WTC11 (cell line): ENCODE measurements around the gene LANCL2. TPM values are rescaled to one million over a fixed set of nuclear protein-coding genes. Genes with fewer than 3 reads are reported as not detected.

Source experiments
- ATAC-seq: fragments of 200-7000 bp; cut with Tn5 transposase; 2 replicates; pipeline ENCODE4 v1.10.0; 2021; ENCODE audit warnings: mild to moderate bottlenecking, moderate library complexity
- CTCF ChIA-PET: fragments of 300-600 bp; sonication (Branson Sonifier 250); formaldehyde crosslinking; loops from one replicate; lab custom pipeline; 2021; ENCODE audit warnings: antibody characterized with exemption; lab: Charles Lee
- POLR2A ChIA-PET: fragments of 350-600 bp; sonication (Branson Sonifier 250); formaldehyde crosslinking; loops from one replicate; lab custom pipeline; 2021; ENCODE audit warnings: antibody characterized with exemption; lab: Charles Lee
- DNase-seq: peaks from one replicate; pipeline ENCODE4 v3.0.0; 2021; ENCODE audit warnings: low spot score
- H3K27ac Mint-ChIP-seq: 2 replicates; pipeline ENCODE4 v1.8.0; 2021; ENCODE audit warnings: mixed read lengths
- H3K27me3 Mint-ChIP-seq: 2 replicates; pipeline ENCODE4 v1.8.0; 2021; ENCODE audit warnings: low read depth, mild to moderate bottlenecking, moderate library complexity, mixed read lengths
- H3K36me3 Mint-ChIP-seq: 2 replicates; pipeline ENCODE4 v1.8.0; 2021; ENCODE audit warnings: mixed read lengths
- H3K4me1 Mint-ChIP-seq: 2 replicates; pipeline ENCODE4 v1.8.0; 2022; ENCODE audit warnings: mixed read lengths
- H3K4me3 Mint-ChIP-seq: 2 replicates; pipeline ENCODE4 v1.8.0; 2021; ENCODE audit warnings: mild to moderate bottlenecking, moderate library complexity, mixed read lengths
- H3K9me3 Mint-ChIP-seq: 2 replicates; pipeline ENCODE4 v1.8.0; 2021; ENCODE audit warnings: mixed read lengths
- ATF2 ChIP-seq: sonication (generic); formaldehyde crosslinking; IDR thresholded peaks from 2 replicates; pipeline ENCODE4 v1.8.1; 2022; ENCODE audit warnings: low read depth, missing genetic modification reagents, borderline replicate concordance
- CBFB ChIP-seq: sonication (generic); formaldehyde crosslinking; IDR thresholded peaks from 2 replicates; pipeline ENCODE4 v1.8.1; 2022; ENCODE audit warnings: mild to moderate bottlenecking, low read depth, missing genetic modification reagents
- E2F1 ChIP-seq: sonication (generic); formaldehyde crosslinking; IDR thresholded peaks from 2 replicates; pipeline ENCODE4 v1.8.0; 2022; ENCODE audit warnings: mild to moderate bottlenecking, missing genetic modification reagents
- E2F5 ChIP-seq: sonication (generic); formaldehyde crosslinking; IDR thresholded peaks from 2 replicates; pipeline ENCODE4 v1.8.1; 2022; ENCODE audit warnings: mild to moderate bottlenecking, moderate library complexity, missing genetic modification reagents
- FOXJ3 ChIP-seq: sonication (generic); formaldehyde crosslinking; IDR thresholded peaks from 2 replicates; pipeline ENCODE4 v1.9.0; 2021; ENCODE audit warnings: missing genetic modification reagents, mild to moderate bottlenecking, borderline replicate concordance
- GABPB1 ChIP-seq: sonication (generic); formaldehyde crosslinking; IDR thresholded peaks from 2 replicates; pipeline ENCODE4 v1.8.1; 2023; ENCODE audit warnings: mild to moderate bottlenecking, missing genetic modification reagents
- GRHL2 ChIP-seq: fragments of 250-450 bp; sonication (Bioruptor Pico); IDR thresholded peaks from 2 replicates; pipeline ENCODE4 v1.8.0; 2022; ENCODE audit warnings: mild to moderate bottlenecking, moderate library complexity; ENCODE audit not compliant: insufficient replicate concordance, severe bottlenecking
- MYBL2 ChIP-seq: sonication (generic); formaldehyde crosslinking; IDR thresholded peaks from 2 replicates; pipeline ENCODE4 v1.8.1; 2023; ENCODE audit warnings: mild to moderate bottlenecking, moderate library complexity, missing genetic modification reagents
- NFATC4 ChIP-seq: fragments of 250-450 bp; sonication (Bioruptor Pico); IDR thresholded peaks from 2 replicates; pipeline ENCODE4 v1.9.0; 2021; ENCODE audit warnings: mild to moderate bottlenecking
- NR1H2 ChIP-seq: sonication (generic); formaldehyde crosslinking; IDR thresholded peaks from 2 replicates; pipeline ENCODE4 v1.9.0; 2021; ENCODE audit warnings: mild to moderate bottlenecking, moderate library complexity, missing genetic modification reagents
- NR2C2 ChIP-seq: sonication (generic); formaldehyde crosslinking; IDR thresholded peaks from 2 replicates; pipeline ENCODE4 v1.8.0; 2022; ENCODE audit warnings: mild to moderate bottlenecking, missing genetic modification reagents
- PRRX2 ChIP-seq: fragments of 250-450 bp; sonication (Bioruptor Pico); IDR thresholded peaks from 2 replicates; pipeline ENCODE4 v1.8.0; 2021; ENCODE audit warnings: mild to moderate bottlenecking
- RORB ChIP-seq: fragments of 250-450 bp; sonication (Bioruptor Pico); IDR thresholded peaks from 2 replicates; pipeline ENCODE4 v1.9.0; 2021; ENCODE audit warnings: mild to moderate bottlenecking
- ZNF219 ChIP-seq: sonication (generic); formaldehyde crosslinking; IDR thresholded peaks from 2 replicates; pipeline ENCODE4 v1.8.0; 2023; ENCODE audit warnings: missing genetic modification reagents, mild to moderate bottlenecking, borderline replicate concordance
- ZNF423 ChIP-seq: fragments of 250-450 bp; sonication (Bioruptor Pico); IDR thresholded peaks from 2 replicates; pipeline ENCODE4 v2.1.2; 2022; ENCODE audit warnings: mild to moderate bottlenecking, moderate library complexity
- ZNF512 ChIP-seq: sonication (generic); formaldehyde crosslinking; IDR thresholded peaks from 2 replicates; pipeline ENCODE4 v1.8.1; 2022; ENCODE audit warnings: missing genetic modification reagents, borderline replicate concordance
- ZNF671 ChIP-seq: fragments of 250-450 bp; sonication (Bioruptor Pico); IDR thresholded peaks from 2 replicates; pipeline ENCODE4 v1.8.0; 2021; ENCODE audit warnings: mild to moderate bottlenecking
- total RNA-seq: library from RNA; stranded (reverse); gene quantifications from 3 replicates; pipeline ENCODE4 v1.2.3, GENCODE V29; 2021
- TF ChIP-seq, protein P1 (sequence below): sonication (generic); formaldehyde crosslinking; IDR thresholded peaks from 2 replicates; pipeline ENCODE4 v1.8.0; 2022; ENCODE audit warnings: mild to moderate bottlenecking, missing genetic modification reagents
- TF ChIP-seq, protein P2 (sequence below): sonication (generic); formaldehyde crosslinking; IDR thresholded peaks from 2 replicates; pipeline ENCODE4 v1.8.1; 2023; ENCODE audit warnings: mild to moderate bottlenecking, missing genetic modification reagents, moderate library complexity

LANCL2 gene
- total RNA-seq, 1 experiment from 2014 or later, result 13.2 TPM

DNA sequence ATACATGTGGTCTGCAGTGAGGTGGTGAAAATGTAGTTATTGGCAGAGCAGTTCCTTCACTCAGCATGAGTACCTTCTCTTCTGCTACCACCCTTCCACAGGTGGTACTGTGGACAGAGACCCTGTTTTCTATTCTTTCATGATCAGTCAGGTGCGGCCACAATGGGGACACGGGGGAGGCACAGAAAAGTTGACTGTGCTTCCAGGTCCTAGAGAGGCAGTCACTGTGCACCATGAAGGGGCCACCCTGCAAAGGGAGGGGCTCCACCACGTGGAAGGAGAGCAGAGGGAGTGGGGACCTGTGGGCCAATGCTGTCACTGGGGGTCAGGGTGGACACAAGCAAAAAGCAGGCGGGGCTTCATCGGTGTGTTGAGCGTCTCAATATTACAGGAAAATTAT is 3.6 kb upstream of the LANCL2 start:
- H3K27ac Mint-ChIP-seq, result no peak overlapping the region
- DNase-seq (no peak), ATAC-seq (no peak)
- TF ChIP-seq ATF2 (no peak), GRHL2 (CRISPR knock-in tag) (no peak), ZNF423 (CRISPR knock-in tag) (no peak), NFATC4 (CRISPR knock-in tag) (no peak), ZNF219 (CRISPR knock-in tag) (no peak), MYBL2 (CRISPR knock-in tag) (no peak), GABPB1 (CRISPR knock-in tag) (no peak), E2F1 (CRISPR knock-in tag) (no peak), E2F5 (CRISPR knock-in tag) (no peak), CBFB (no peak), ZNF671 (CRISPR knock-in tag) (no peak)
- TF ChIP-seq, protein P1, sequence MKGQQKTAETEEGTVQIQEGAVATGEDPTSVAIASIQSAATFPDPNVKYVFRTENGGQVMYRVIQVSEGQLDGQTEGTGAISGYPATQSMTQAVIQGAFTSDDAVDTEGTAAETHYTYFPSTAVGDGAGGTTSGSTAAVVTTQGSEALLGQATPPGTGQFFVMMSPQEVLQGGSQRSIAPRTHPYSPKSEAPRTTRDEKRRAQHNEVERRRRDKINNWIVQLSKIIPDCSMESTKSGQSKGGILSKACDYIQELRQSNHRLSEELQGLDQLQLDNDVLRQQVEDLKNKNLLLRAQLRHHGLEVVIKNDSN (CRISPR knock-in tag), result no peak
- TF ChIP-seq, protein P2, sequence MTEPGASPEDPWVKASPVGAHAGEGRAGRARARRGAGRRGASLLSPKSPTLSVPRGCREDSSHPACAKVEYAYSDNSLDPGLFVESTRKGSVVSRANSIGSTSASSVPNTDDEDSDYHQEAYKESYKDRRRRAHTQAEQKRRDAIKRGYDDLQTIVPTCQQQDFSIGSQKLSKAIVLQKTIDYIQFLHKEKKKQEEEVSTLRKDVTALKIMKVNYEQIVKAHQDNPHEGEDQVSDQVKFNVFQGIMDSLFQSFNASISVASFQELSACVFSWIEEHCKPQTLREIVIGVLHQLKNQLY (CRISPR knock-in tag), result no peak
- H3K27me3 Mint-ChIP-seq, result no peaks in the 10 kb centered on the region; the same call in 1 of the 2 replicates
- H3K4me3 Mint-ChIP-seq, result no peak overlapping the region
- H3K4me1 Mint-ChIP-seq, result peaks cover 18% of the 10 kb centered on the region
- ChIA-PET CTCF (no interaction called here), POLR2A (no interaction called here)
- peaks cover 4% of the 10 kb centered on the region for H3K36me3 Mint-ChIP-seq
- 0 out of 2 replicates have a peak, but pooled peaks cover 3% of the 10 kb centered on the region for H3K9me3 Mint-ChIP-seq

DNA sequence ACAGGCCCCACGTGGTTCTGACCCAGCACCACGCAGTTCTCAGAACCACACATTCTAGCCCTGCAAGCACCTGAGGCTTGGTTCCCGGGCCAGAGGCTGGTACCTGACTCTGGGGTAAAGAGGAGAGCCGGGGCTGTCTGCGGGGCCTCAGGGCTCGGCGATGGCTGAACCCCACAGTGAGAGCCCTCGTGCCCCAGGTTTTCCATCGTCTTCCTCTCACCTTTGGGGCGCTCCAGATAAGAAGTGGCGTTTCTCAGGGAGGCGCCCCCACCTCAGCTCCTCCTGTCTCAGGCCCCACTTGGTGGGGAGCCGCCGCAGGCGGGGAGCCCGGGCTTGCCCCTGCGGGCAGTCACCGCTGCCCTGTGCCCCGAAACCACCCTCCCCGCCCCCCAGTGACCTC is 2.2 kb upstream of the LANCL2 start:
- Mint-ChIP-seq H3K27me3 (no peaks in the 10 kb centered on the region; the same call in 1 of the 2 replicates), H3K4me1 (peaks cover 31% of the 10 kb centered on the region), H3K4me3 (no peak overlapping the region), H3K36me3 (peaks cover 5% of the 10 kb centered on the region), H3K27ac (no peak overlapping the region), H3K9me3 (no peaks in the 10 kb centered on the region)
- ChIA-PET CTCF (interaction anchor here (0.7 kb wide), 1 partner anchor 239 kb away, joined by 4 read pairs; no protein-coding TSS in a partner anchor), POLR2A (no interaction called here)
- DNase-seq (no peak), ATAC-seq (no peak)
- TF ChIP-seq NR1H2 (CRISPR knock-in tag) (no peak), FOXJ3 (no peak), PRRX2 (CRISPR knock-in tag) (no peak), NR2C2 (no peak), RORB (CRISPR knock-in tag) (no peak), ZNF512 (no peak)
